H1 (cell line): ENCODE measurements around the gene DNAJC5G. TPM values are rescaled to one million over a fixed set of nuclear protein-coding genes. Genes with fewer than 3 reads are reported as not detected.

Experiments
- CREB1 ChIP-seq: IDR thresholded peaks from 2 replicates; pipeline ENCODE4 v1.6.1; 2012; ENCODE audit warnings: inconsistent platforms
- NANOG ChIP-seq: IDR thresholded peaks from 2 replicates; pipeline ENCODE4 v1.6.1; 2011; ENCODE audit warnings: low read length, low read depth, mild to moderate bottlenecking, inconsistent platforms; ENCODE audit not compliant: insufficient read depth, poor library complexity, severe bottlenecking
- SIX5 ChIP-seq: IDR thresholded peaks from 2 replicates; pipeline ENCODE4 v1.6.1; 2011; ENCODE audit warnings: mild to moderate bottlenecking, low read depth, low read length
- polyA plus RNA-seq, 7 experiments: library from polyadenylated mRNA; depleted of rRNA in 3 of 7; stranded (reverse) in 5 of 7; unstranded in 2 of 7; fragments of >200 nt in 5 of 7; fragments of 200-250 nt in 2 of 7; gene quantifications; 1 replicate in 5 of 7; 2 replicates in 1 of 7; 4 replicates in 1 of 7; pipeline versions ENCODE4 v1.2.1 to v1.2.3, GENCODE V29; 2011 to 2013; ENCODE audit warnings: missing spikeins in 2 of 7, mixed read lengths in 2 of 7
- total RNA-seq: library from RNA; stranded (reverse); fragmentation: NEBNext Ultra II Directional; extraction: Animal tissue kit (Norgen Biotek cat#: 25700); gene quantifications from 2 replicates; pipeline ENCODE4 v1.2.1, GENCODE V29; 2021
- TF ChIP-seq, protein P1 (sequence below): IDR thresholded peaks from 2 replicates; pipeline ENCODE4 v1.6.1; 2012; ENCODE audit warnings: low read length, inconsistent platforms

The DNAJC5G gene
- total and polyA plus RNA-seq, 2 of the 8 experiments (the other 6 are each of a cell fraction or from before 2014, with no cell fraction given): 0.83 to 1.4 TPM

DNA sequence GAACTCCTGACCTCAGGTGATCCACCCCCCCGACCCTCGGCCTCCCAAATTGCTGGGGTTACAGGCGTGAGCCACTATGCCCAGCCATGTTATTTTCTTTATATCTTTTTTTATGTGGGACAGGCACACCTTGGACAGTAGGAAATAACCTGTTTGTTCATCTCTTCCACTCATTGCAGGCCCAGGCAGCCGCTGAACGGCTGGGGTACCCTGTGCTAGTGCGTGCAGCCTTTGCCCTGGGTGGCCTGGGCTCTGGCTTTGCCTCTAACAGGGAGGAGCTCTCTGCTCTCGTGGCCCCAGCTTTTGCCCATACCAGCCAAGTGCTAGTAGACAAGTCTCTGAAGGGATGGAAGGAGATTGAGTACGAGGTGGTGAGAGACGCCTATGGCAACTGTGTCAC, 49.7 kb upstream of the DNAJC5G start (continued):
- TF ChIP-seq NANOG (no peak), SIX5 (no peak), CREB1 (no peak)
- TF ChIP-seq, protein P1, sequence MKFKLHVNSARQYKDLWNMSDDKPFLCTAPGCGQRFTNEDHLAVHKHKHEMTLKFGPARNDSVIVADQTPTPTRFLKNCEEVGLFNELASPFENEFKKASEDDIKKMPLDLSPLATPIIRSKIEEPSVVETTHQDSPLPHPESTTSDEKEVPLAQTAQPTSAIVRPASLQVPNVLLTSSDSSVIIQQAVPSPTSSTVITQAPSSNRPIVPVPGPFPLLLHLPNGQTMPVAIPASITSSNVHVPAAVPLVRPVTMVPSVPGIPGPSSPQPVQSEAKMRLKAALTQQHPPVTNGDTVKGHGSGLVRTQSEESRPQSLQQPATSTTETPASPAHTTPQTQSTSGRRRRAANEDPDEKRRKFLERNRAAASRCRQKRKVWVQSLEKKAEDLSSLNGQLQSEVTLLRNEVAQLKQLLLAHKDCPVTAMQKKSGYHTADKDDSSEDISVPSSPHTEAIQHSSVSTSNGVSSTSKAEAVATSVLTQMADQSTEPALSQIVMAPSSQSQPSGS: no peak
